Fibroblast of the aortic adventitia (primary cell): ENCODE measurements around the gene ACSS3. TPM values are rescaled to one million over a fixed set of nuclear protein-coding genes. Genes with fewer than 3 reads are reported as not detected.
"Not testable (repeated sequence)": the region's sequence is repeated elsewhere in the genome, so short reads cannot be mapped to it uniquely, and the experiment has no call there.

Experiments used
- DNase-seq: peaks from one replicate; pipeline ENCODE4 v3.0.0-alpha.2; 2010; ENCODE audit warnings: low read depth
- H3K4me3 ChIP-seq: 2 replicates; pipeline ENCODE4 v1.5.1; 2011; ENCODE audit warnings: low read depth, mild to moderate bottlenecking, control low read depth, low read length, moderate library complexity
- total RNA-seq: library from RNA; depleted of rRNA; stranded (reverse); fragments of >200 nt; gene quantifications from 2 replicates; pipeline ENCODE4 v1.2.3, GENCODE V29; 2012; ENCODE audit warnings: low replicate concordance
- TF ChIP-seq, protein P1 (sequence below): IDR thresholded peaks from 2 replicates; pipeline ENCODE4 v1.5.1; 2011; ENCODE audit warnings: mild to moderate bottlenecking, low read length, control low read depth, inconsistent platforms; ENCODE audit not compliant: insufficient read depth

ACSS3 gene, protein sequence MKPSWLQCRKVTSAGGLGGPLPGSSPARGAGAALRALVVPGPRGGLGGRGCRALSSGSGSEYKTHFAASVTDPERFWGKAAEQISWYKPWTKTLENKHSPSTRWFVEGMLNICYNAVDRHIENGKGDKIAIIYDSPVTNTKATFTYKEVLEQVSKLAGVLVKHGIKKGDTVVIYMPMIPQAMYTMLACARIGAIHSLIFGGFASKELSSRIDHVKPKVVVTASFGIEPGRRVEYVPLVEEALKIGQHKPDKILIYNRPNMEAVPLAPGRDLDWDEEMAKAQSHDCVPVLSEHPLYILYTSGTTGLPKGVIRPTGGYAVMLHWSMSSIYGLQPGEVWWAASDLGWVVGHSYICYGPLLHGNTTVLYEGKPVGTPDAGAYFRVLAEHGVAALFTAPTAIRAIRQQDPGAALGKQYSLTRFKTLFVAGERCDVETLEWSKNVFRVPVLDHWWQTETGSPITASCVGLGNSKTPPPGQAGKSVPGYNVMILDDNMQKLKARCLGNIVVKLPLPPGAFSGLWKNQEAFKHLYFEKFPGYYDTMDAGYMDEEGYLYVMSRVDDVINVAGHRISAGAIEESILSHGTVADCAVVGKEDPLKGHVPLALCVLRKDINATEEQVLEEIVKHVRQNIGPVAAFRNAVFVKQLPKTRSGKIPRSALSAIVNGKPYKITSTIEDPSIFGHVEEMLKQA
- 24.5 and 25.3 TPM in 2 replicates for total RNA-seq

GRCh38 chr12:81077686-81078441 lies at the start of gene ACSS3:
TSS of gene ACSS3 (plus strand) at chr12:81078079. CDS start at chr12:81078121, 42 bp downstream.
- TF ChIP-seq, protein P1, sequence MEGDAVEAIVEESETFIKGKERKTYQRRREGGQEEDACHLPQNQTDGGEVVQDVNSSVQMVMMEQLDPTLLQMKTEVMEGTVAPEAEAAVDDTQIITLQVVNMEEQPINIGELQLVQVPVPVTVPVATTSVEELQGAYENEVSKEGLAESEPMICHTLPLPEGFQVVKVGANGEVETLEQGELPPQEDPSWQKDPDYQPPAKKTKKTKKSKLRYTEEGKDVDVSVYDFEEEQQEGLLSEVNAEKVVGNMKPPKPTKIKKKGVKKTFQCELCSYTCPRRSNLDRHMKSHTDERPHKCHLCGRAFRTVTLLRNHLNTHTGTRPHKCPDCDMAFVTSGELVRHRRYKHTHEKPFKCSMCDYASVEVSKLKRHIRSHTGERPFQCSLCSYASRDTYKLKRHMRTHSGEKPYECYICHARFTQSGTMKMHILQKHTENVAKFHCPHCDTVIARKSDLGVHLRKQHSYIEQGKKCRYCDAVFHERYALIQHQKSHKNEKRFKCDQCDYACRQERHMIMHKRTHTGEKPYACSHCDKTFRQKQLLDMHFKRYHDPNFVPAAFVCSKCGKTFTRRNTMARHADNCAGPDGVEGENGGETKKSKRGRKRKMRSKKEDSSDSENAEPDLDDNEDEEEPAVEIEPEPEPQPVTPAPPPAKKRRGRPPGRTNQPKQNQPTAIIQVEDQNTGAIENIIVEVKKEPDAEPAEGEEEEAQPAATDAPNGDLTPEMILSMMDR: no peak
- peak within 1 kb of the TSS; percentile 55 for H3K4me3 ChIP-seq
- DNase-seq: peak; percentile 27

DNA sequence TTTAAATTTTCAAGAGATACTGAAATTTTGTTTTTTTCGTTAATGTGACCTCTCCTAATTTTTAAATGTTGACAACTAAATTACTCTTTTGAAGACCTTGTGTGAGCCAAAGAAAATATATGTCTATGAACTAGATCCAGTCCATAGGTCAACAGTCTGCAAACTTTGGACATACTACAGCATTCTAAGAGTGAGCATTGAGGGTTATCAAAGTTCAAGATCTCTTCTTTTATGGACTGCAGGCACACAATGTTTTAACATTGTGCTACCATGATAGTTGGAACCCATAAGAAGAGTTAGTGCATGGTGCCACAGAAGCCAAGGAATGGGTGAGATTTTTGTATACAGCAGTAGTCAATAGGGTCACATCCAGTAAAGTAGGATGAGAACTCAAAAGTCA lies 43.0 kb upstream of the ACSS3 start:
- TF ChIP-seq, protein P1: no peak
- no peak for DNase-seq

DNA sequence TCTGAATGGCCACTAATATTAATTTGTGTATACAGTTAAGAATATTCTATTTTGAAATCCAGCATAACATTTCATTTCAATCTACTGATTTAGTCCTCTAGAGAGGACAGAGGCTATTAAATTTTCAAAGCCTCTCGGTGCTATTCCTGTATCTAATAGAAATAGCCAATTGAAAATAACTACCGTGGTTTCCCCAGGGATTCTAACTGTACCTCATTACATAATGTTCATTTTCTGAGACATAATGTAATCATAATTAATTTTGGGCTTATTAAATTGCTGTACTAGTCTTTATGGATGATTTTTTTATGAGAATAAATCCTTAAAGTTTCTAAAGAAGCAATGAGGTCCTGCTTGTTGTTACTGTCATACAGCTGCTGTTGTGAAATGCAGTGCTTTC lies 38.6 kb upstream of the ACSS3 start:
- TF ChIP-seq, protein P1: no peak
- no peak for DNase-seq
- H3K4me3 ChIP-seq: no peak overlapping the region

More for the DNA sequence above, 43.0 kb upstream of the ACSS3 start:
- H3K4me3 ChIP-seq: no peak overlapping the region

GRCh38 chr12:81043979-81044740 lies 33.7 kb upstream of the ACSS3 start:
- no peak for DNase-seq
- no peak overlapping the region for H3K4me3 ChIP-seq
- TF ChIP-seq, protein P1: no peak

GRCh38 chr12:81064971-81065370 lies 12.9 kb upstream of the ACSS3 start:
- DNase-seq, H3K4me3 ChIP-seq: not testable (repeated sequence)

GRCh38 chr12:81070846-81071245 lies 7.0 kb upstream of the ACSS3 start:
- DNase-seq: no peak
- TF ChIP-seq, protein P1: no peak
- no peak overlapping the region for H3K4me3 ChIP-seq
